Testis (tissue), 2 donors: ENCODE data around the gene C2orf76.

Experiments
- CTCF ChIP-seq, 3 experiments: fragments of 450-650 bp in 2 of 3; fragments of 200-600 bp in 1 of 3; sonication (generic) in 1 of 3; IDR thresholded peaks; one replicate each; pipeline ENCODE4 v1.5.1; 2016 to 2019; ENCODE audit warnings: antibody characterized with exemption in 3 of 3, mild to moderate bottlenecking in 2 of 3, moderate library complexity in 1 of 3
- POLR2A ChIP-seq: fragments of 450-650 bp; IDR thresholded peaks from one replicate; pipeline ENCODE4 v1.6.1; 2017; ENCODE audit warnings: antibody characterized with exemption, mild to moderate bottlenecking, moderate library complexity

- no peak for TF ChIP-seq CTCF (IDR thresholded peaks at IDR 0.05)
- TF ChIP-seq POLR2A, result no peak
Observed at GRCh38 chr2:119311831-119312230, 54.8 kb downstream of the C2orf76 start.
